SK-N-MC (cell line): Measurements from ENCODE around the gene UNG.

Source experiments
- EZH2 ChIP-seq: fragments of 200-600 bp; sonication (generic); IDR thresholded peaks from one replicate; pipeline ENCODE4 v1.6.1; 2017; ENCODE audit warnings: antibody characterized with exemption
- FOXP2 ChIP-seq: optimal IDR thresholded peaks from 2 replicates; pipeline ENCODE3; 2011; ENCODE audit warnings: mild to moderate bottlenecking, moderate library complexity; ENCODE audit not compliant: insufficient read depth; ENCODE audit errors: extremely low read length, control extremely low read depth
- POLR2AphosphoS5 ChIP-seq: IDR thresholded peaks from 2 replicates; pipeline ENCODE4 v1.6.1; 2012; ENCODE audit warnings: mild to moderate bottlenecking, low read depth, low read length, borderline replicate concordance

DNA sequence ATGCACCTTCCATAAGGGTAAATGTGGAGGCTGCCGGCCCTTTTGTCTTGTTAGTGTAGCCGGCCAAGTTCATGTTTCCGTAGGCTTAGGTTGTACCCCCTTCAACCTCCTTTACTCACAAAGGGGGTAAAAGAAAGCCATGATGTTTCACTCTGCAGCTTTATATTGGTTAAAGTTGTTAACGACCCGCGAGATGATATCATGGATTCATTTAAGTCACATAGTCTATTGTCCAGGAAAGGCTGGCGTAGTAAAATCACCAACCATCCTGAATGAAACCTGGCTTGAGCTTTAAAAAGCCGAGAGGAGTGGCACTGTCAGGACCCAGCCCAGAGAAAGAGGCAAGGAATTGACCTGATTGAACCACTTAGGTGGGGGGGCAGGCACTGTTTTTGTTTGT, 1.3 kb downstream of the UNG start:
- TF ChIP-seq EZH2 (no peak), POLR2AphosphoS5 (no peak), FOXP2 (no peak)
